ENCODE results near the gene CLIP2.

GRCh38 chr7:74290981-74291441 is 1.8 kb downstream of the CLIP2 start:
- TF ChIP-seq TAF1 (IDR thresholded peaks at IDR 0.05; ENCODE audit: borderline replicate concordance, insufficient read depth, low read length) (no peak), POLR2AphosphoS5 (IDR thresholded peaks at IDR 0.05; ENCODE audit: low read depth, low read length) (no peak)
